SK-N-MC (cell line): Measurements from ENCODE around the gene CRACR2B.

Experiments used
- DNase-seq: peaks from one replicate; pipeline ENCODE4 v3.0.0-alpha.2; 2011; ENCODE audit warnings: low read depth, low spot score
- H3K27ac ChIP-seq: fragments of 200-600 bp; sonication (generic); 2 replicates; pipeline ENCODE4 v1.5.1; 2016; ENCODE audit warnings: mixed run types
- H3K36me3 ChIP-seq: fragments of 200-600 bp; sonication (generic); 2 replicates; pipeline ENCODE4 v1.6.1; 2017; ENCODE audit warnings: antibody characterized with exemption, low read length, mixed read lengths; ENCODE audit not compliant: insufficient read depth
- H3K4me3 ChIP-seq: fragments of 200-600 bp; sonication (generic); 2 replicates; pipeline ENCODE4 v1.5.1; 2016
- H3K9ac ChIP-seq: fragments of 200-600 bp; sonication (generic); 2 replicates; pipeline ENCODE4 v1.8.0; 2017; ENCODE audit warnings: mixed run types, mixed read lengths; ENCODE audit not compliant: insufficient read length
- H3K9me3 ChIP-seq: fragments of 200-600 bp; sonication (generic); 2 replicates; pipeline ENCODE4 v1.6.1; 2017; ENCODE audit warnings: low read depth, mild to moderate bottlenecking, antibody characterized with exemption, low read length, moderate library complexity, mixed read lengths
- EZH2 ChIP-seq: fragments of 200-600 bp; sonication (generic); IDR thresholded peaks from one replicate; pipeline ENCODE4 v1.6.1; 2017; ENCODE audit warnings: antibody characterized with exemption
- FOXP2 ChIP-seq: optimal IDR thresholded peaks from 2 replicates; pipeline ENCODE3; 2011; ENCODE audit warnings: mild to moderate bottlenecking, moderate library complexity; ENCODE audit not compliant: insufficient read depth; ENCODE audit errors: extremely low read length, control extremely low read depth
- POLR2AphosphoS5 ChIP-seq: IDR thresholded peaks from 2 replicates; pipeline ENCODE4 v1.6.1; 2012; ENCODE audit warnings: mild to moderate bottlenecking, low read depth, low read length, borderline replicate concordance

Gene CRACR2B

DNA sequence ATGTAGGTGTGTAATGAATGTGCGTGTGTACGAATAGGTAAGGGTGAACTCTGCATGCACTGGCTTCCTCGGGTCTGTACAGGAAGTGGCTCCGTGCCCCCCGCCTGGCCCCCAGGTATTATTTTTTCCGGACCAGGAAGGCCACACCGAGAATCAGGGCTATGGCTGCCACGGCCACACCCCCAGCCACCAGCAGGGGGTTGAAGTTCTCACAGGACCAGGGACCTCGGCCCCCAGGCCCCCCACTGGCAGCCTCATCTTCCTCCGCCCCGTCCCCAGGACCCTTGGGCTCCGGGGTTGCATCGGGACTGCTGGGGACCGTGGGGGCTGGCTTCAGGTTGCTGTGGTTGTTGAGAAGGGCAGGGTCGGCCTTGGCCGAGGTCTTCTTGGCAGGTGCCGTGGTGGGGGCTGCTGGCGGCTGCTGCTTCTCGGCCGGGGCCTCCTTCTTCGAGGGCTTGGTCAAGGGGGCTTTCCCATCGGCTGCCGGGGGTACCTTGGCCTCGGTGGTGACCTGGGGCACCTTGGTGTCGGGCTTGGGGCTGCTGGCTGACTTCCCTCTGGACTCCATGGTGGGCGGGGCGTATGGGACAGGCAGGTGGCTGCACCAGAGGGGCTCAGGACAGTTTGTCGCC is 39.6 kb upstream of the CRACR2B start:
- Histone ChIP-seq H3K36me3 (no peaks in the 10 kb centered on the region; the same call in 1 of the 2 replicates), H3K27ac (no peak overlapping the region), H3K4me3 (no peak overlapping the region), H3K9ac (no peak overlapping the region), H3K9me3 (no peaks in the 10 kb centered on the region)
- DNase-seq: no peak
- TF ChIP-seq FOXP2 (no peak), POLR2AphosphoS5 (no peak), EZH2 (no peak)

DNA sequence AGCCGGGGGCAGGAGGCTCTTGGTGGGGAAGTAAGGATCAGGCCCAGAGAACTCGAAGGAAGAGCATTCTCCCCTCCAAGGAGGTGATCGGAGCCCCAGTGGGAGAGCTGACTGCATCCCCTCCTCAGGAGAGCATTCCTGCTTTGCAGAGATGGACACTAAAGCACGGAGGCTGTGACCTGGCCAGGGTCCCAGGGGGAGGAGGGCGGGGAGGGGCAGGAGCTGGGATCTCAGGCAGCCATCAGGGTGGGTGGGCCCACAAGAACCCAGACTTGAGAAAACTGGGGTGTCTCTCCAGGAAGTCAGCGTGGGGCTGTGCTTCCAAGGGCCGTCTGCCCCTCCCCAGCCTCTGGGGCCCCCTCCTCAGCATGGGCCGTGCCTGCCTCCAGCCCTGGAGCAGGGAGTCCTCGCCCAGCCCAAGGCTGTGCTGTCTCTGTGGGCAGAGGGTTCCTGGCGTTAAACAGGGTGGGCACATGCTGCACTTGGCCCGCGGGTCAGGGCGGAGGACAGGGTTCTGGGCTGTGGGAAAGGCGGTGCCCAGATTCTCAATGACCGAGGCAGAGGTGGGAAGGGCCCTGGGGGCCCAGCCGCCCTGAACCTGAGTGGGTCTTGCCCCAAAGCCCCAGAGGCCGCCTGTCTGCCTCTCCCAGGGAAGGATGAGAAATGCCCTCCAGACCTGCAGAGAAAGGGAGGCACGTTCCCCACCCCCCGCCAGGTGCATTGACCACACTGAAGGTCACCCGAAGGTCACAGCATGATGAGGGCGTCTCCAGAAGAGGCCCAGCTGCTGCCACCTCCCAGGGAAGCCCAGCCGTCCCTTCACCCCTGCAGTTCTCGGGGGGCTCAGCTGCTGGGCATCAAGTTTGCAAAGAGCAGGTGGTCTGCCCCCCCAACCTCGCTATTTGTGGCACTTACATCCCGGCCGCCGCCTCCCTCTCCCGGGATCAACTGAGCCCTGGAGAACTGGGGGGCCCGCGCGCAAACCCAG is 38.5 kb upstream of the CRACR2B start:
- no peak for DNase-seq
- Histone ChIP-seq H3K36me3 (no peaks in the 10 kb centered on the region; the same call in 1 of the 2 replicates), H3K4me3 (no peak overlapping the region), H3K9me3 (no peaks in the 10 kb centered on the region), H3K9ac (no peak overlapping the region), H3K27ac (no peak overlapping the region)
- no peak for TF ChIP-seq POLR2AphosphoS5
- no peak for TF ChIP-seq FOXP2
- no peak for TF ChIP-seq EZH2

DNA sequence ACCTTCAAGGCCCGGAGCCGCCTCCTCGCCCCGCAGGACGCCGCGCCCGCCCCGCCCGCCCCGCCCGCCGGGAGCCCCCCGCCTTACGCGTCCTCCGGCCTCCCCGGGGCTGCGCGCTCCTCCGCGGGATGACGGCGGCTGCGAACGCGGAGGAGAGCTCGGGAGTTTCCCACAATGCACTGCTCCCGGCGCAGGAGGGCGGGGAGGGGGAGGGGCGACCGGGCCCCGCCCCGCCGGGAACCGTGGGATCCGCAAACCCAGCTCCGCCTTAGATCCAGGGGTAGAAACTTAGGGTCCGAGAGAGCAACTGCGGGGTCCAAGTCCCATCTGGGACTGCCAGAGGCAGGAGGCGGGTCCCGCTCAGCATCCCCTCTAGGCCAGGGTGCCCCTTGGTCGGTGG is 37.8 kb upstream of the CRACR2B start, which contains the start of gene CEND1:
Gene CEND1, minus strand, starts transcription at position 148 of the 400 bp plus-strand sequence. CDS start 1,514 bp downstream, outside the sequence.
- Histone ChIP-seq H3K9ac (no peak within 1 kb of the TSS), H3K27ac (no peak within 1 kb of the TSS), H3K9me3 (no peaks in the 10 kb centered on the region), H3K4me3 (no peak within 1 kb of the TSS), H3K36me3 (no peaks in the 10 kb centered on the region; the same call in 1 of the 2 replicates)
- TF ChIP-seq EZH2: no peak
- TF ChIP-seq FOXP2: no peak
- TF ChIP-seq POLR2AphosphoS5: no peak
- no peak for DNase-seq

DNA sequence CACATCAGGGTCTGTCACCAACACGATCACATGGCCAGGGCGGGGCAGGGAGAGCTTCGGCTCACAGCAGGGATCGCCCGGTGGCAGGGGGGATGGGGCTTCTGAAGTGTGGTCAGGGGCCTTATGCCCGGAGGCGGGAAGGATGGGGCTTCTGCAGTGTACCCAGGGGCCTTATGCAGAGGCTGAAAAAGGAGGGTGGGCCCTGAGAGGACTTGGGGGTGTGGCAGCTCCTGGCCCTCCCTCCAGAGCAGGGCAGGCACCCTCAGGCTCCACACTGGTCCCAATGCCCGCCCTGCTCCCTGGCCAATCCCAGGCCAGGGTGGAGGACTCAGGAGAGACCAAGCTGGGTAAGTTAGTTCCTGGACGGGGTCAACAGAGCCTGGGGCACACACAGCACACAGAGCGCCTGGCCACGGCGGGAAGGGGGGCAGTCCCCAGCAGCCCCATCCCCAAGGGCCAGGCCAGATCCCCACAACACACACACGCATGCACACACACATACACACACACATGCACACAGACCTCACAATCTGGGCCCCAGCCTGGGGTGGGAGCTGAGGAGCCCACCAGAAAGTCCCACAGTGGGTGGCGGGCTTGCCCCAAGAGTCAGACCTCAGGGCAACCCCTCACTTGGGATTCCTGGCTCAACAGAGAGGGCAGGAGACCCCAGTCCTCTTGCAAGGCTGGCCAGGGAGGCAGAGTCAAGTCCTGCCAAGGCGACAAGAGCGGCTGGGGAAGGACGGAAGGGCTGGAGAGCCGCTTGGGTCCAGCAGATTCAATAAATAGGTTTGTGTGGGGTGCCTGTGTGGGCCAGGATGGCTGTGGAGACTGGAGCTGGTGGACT is 36.8 kb upstream of the CRACR2B start:
- Histone ChIP-seq H3K4me3 (no peak overlapping the region), H3K27ac (no peak overlapping the region), H3K9ac (no peak overlapping the region), H3K36me3 (no peaks in the 10 kb centered on the region; the same call in 1 of the 2 replicates), H3K9me3 (no peaks in the 10 kb centered on the region)
- no peak for TF ChIP-seq FOXP2
- TF ChIP-seq POLR2AphosphoS5: no peak
- TF ChIP-seq EZH2: no peak
- DNase-seq: no peak

DNA sequence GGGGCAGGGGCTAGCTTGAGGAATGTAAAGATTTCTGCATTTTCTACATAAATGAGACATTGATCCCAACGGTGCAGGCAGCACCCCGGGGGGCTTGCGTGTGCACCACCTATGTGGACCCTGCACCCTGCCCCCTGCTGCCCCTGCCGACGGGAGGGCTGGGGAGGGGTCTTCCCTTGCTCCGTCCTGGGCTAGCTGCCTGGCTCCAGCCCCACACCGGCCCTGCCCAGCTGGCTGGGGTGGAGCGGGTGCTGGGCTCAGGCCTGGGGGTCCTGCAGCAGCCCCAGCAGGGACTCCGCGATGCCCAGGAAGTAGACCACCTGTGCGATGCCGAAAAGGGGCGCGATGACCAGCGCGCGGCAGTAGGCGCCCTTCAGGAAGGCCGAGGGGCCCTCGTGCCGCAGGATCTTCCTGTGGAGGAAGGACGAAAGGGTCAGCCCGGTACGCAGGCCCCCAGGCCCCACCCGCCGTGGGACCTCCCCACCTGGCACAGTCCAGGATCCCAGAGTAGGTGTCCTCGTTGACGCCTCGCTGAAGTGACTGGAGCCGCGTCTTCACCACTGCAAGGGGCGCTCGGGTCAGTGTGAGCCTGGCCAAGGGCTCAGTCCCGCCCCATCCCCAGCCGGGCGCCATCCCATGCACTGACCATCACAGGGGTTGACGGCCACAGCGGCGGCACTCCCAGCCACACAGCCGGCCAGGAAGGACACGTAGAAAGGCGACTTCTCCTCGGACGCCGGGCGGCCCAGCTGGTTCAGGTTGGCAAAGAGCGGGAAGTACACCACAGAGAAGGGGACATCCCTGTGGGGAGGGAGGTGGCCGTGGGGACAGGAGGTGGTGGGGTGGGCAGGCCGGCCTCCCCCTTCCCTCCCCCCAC is 35.8 kb upstream of the CRACR2B start:
- no peaks in the 10 kb centered on the region for H3K9me3 ChIP-seq
- TF ChIP-seq FOXP2 (no peak), POLR2AphosphoS5 (no peak), EZH2 (no peak)
- no peaks in the 10 kb centered on the region; the same call in 1 of the 2 replicates for H3K36me3 ChIP-seq
- no peak for DNase-seq
- H3K4me3 ChIP-seq: no peak overlapping the region
- H3K27ac ChIP-seq: no peak overlapping the region
- no peak overlapping the region for H3K9ac ChIP-seq

DNA sequence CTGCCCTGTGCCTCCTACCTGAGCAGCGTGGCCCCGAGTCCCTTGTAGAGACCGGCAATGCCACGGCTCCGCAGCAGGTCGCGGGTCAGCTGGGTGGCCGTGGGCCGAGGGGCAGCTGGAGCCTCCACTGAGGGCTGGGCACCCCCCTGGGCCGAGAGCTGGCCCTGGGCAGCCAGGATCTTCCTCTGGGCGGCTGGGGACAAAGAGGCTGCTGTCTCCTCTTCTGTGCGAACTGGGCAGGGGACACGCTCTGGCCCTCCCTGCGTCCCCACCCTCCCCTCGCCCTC is 35.2 kb upstream of the CRACR2B start:
- no peak for TF ChIP-seq EZH2
- TF ChIP-seq POLR2AphosphoS5: no peak
- no peak for TF ChIP-seq FOXP2
- Histone ChIP-seq H3K4me3 (no peak overlapping the region), H3K36me3 (no peaks in the 10 kb centered on the region; the same call in 1 of the 2 replicates), H3K27ac (no peak overlapping the region), H3K9me3 (no peaks in the 10 kb centered on the region), H3K9ac (no peak overlapping the region)
- DNase-seq: no peak

DNA sequence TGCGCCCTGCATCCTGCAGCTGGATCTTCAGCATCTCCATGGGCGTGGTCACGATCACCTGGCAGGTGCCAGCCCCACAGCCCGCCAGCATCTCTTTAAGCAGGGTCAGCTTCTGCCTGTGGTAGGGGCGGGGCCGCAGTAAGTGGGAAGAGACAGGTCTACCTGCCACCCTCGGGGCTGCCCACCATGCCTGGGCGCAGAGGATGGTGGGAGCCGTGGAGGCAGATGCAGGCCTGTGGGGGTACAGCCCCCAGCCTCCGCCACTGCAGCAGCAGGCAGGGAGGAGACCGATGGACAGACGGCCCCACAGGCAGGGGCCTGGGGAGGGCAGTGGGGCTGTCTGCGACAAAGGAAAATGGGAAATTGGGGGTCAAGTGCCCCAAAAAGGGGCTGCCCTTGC is 34.8 kb upstream of the CRACR2B start:
- Histone ChIP-seq H3K36me3 (no peaks in the 10 kb centered on the region; the same call in 1 of the 2 replicates), H3K27ac (no peak overlapping the region), H3K4me3 (no peak overlapping the region), H3K9me3 (no peaks in the 10 kb centered on the region), H3K9ac (no peak overlapping the region)
- no peak for DNase-seq
- TF ChIP-seq EZH2: no peak
- TF ChIP-seq FOXP2: no peak
- no peak for TF ChIP-seq POLR2AphosphoS5
